ENCODE measurements around the gene NOS1AP. TPM values are rescaled to one million over a fixed set of nuclear protein-coding genes. Genes with fewer than 3 reads are reported as not detected.
"Not testable (repeated sequence)": the region's sequence is repeated elsewhere in the genome, so short reads cannot be mapped to it uniquely, and the experiment has no call there.

The NOS1AP gene
- total RNA-seq, 1 experiment from 2014 or later = 5.3 TPM

DNA sequence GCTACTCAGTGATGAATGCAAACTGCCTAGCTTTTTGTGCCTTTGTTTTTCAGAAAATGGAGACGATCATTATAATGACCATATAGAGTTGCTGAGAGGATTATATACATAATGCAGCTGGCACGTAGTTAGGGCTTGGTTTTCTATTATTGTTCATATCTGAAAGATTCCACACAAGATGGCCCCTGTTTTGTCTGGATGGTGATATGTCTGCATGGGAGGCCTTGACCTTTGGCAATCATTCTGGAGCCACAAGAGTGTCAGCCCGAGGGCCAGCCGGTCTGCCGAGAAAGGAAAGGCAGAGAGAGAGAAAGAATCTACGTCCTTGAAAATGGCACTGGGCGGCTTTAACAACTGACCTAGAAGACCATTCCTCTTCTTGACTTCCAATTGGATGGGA, 348.2 kb downstream of the NOS1AP start:
- Histone ChIP-seq H2AFZ (ENCODE audit: low read depth, low read length, poor library complexity, severe bottlenecking) (no peak overlapping the region), H3K36me3 (ENCODE audit: control insufficient read depth in 1 of 2, insufficient read depth in 2 of 2, low read length in 2 of 2) (no peaks in the 10 kb centered on the region), H3K9ac (ENCODE audit: low read length) (no peak overlapping the region), H3K4me2 (ENCODE audit: low read length) (no peak overlapping the region), H3K4me3 (replicated peaks in 1 of 2; ENCODE audit: low read depth in 1 of 2, low read length in 2 of 2) (no peak overlapping the region), H3K4me1 (ENCODE audit: control insufficient read depth in 1 of 2, insufficient read depth in 2 of 2, low read length in 2 of 2) (peaks cover 28 to 36% of the 10 kb centered on the region in 2 experiments; a peak in 3 of 4 replicates), H3K79me2 (ENCODE audit: insufficient read depth, low read length) (no peaks in the 10 kb centered on the region), H3K27ac (ENCODE audit: low read depth, low read length) (no peak overlapping the region), H4K20me1 (ENCODE audit: insufficient read depth) (no peaks in the 10 kb centered on the region), H3K9me3 (ENCODE audit: control insufficient read depth in 1 of 2, insufficient read depth in 1 of 2, low read depth in 1 of 2, low read length in 2 of 2) (no peaks in the 10 kb centered on the region), H3K9me2 (ENCODE audit: insufficient read depth) (no peaks in the 10 kb centered on the region), H3K27me3 (ENCODE audit: insufficient read depth, low read length) (no peaks in the 10 kb centered on the region)
- no TSS peak for BruUV-seq (replicated peaks)
- no peak for ATAC-seq
- ChIA-PET POLR2A (no interaction called here), CTCF (no interaction called here), RAD21 (ENCODE audit: low non-redundant PET in 1 of 2, low total read pairs in 2 of 2, uncharacterized antibody in 2 of 2, unreplicated experiment in 2 of 2) (no interaction called here)
- TF ChIP-seq JUND (IDR thresholded peaks at IDR 0.05) = no peak
- intact Hi-C loops (cut with micrococcal nuclease) = no loop called here
- DNase-seq (ENCODE audit: low read depth, low spot score) = no peak

DNA sequence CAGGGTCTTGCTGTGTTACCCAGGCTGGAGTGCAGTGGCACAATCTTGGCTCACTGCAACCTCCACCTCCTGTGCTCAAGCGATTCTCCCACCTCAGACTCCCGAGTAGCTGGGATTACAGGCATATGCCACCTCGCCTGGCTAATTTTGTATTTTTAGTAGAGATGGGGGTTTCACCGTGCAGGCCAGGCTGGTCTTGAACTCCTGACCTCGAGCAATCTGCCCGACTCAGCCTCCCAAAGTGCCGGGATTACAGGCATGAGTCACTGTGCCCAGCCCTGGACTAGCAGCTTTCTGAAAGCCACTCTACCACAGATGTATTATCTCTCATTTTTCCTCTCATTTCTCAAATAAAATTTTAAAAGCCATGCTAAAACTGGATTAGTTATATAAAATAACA, 349.1 kb downstream of the NOS1AP start:
- DNase-seq (ENCODE audit: low read depth, low spot score); H3K4me3 ChIP-seq (replicated peaks in 1 of 2; ENCODE audit: low read depth in 1 of 2, low read length in 2 of 2); H3K9ac ChIP-seq (ENCODE audit: low read length); H3K27me3 ChIP-seq (ENCODE audit: insufficient read depth, low read length); CTCF ChIA-PET; H3K36me3 ChIP-seq (ENCODE audit: control insufficient read depth in 1 of 2, insufficient read depth in 2 of 2, low read length in 2 of 2); H3K27ac ChIP-seq (ENCODE audit: low read depth, low read length); RAD21 ChIA-PET (ENCODE audit: low non-redundant PET in 1 of 2, low total read pairs in 2 of 2, uncharacterized antibody in 2 of 2, unreplicated experiment in 2 of 2); intact Hi-C loops (cut with micrococcal nuclease); H3K9me3 ChIP-seq (ENCODE audit: control insufficient read depth in 1 of 2, insufficient read depth in 1 of 2, low read depth in 1 of 2, low read length in 2 of 2); POLR2A ChIA-PET; BruUV-seq (replicated peaks); H4K20me1 ChIP-seq (ENCODE audit: insufficient read depth); H3K9me2 ChIP-seq (ENCODE audit: insufficient read depth); H3K79me2 ChIP-seq (ENCODE audit: insufficient read depth, low read length): not testable (repeated sequence)
- peak; percentile 67 for ATAC-seq
- Histone ChIP-seq H3K4me2 (ENCODE audit: low read length) (peak overlapping the region; percentile 51), H3K4me1 (ENCODE audit: control insufficient read depth in 1 of 2, insufficient read depth in 2 of 2, low read length in 2 of 2) (peaks cover 28 to 36% of the 10 kb centered on the region in 2 experiments; a peak in 3 of 4 replicates), H2AFZ (ENCODE audit: low read depth, low read length, poor library complexity, severe bottlenecking) (peak overlapping the region; percentile 89)
- TF ChIP-seq CBX3 (IDR thresholded peaks at IDR 0.05; ENCODE audit: low read depth) (peak; percentile 60; the same call in 1 of the 2 replicates), FOSL1 (IDR thresholded peaks at IDR 0.05; ENCODE audit: low read depth) (peak; percentile 47)

- RAD21 ChIA-PET (ENCODE audit: low non-redundant PET in 1 of 2, low total read pairs in 2 of 2, uncharacterized antibody in 2 of 2, unreplicated experiment in 2 of 2); intact Hi-C loops (cut with micrococcal nuclease); H4K20me1 ChIP-seq (ENCODE audit: insufficient read depth); H3K9me2 ChIP-seq (ENCODE audit: insufficient read depth); BruUV-seq (replicated peaks); H3K9me3 ChIP-seq (ENCODE audit: control insufficient read depth in 1 of 2, insufficient read depth in 1 of 2, low read depth in 1 of 2, low read length in 2 of 2); H3K36me3 ChIP-seq (ENCODE audit: control insufficient read depth in 1 of 2, insufficient read depth in 2 of 2, low read length in 2 of 2); H3K9ac ChIP-seq (ENCODE audit: low read length); POLR2A ChIA-PET; H3K79me2 ChIP-seq (ENCODE audit: insufficient read depth, low read length); H3K27me3 ChIP-seq (ENCODE audit: insufficient read depth, low read length): not testable (repeated sequence)
- peaks cover 28 to 36% of the 10 kb centered on the region in 2 experiments; a peak in 3 of 4 replicates for H3K4me1 ChIP-seq (ENCODE audit: control insufficient read depth in 1 of 2, insufficient read depth in 2 of 2, low read length in 2 of 2)
- H3K4me2 ChIP-seq (ENCODE audit: low read length) = peak overlapping the region; percentile 51
- 0 out of 4 replicates have a peak overlapping the region, but pooled peaks of 1 of the 2 experiments have one; percentile 8 for H3K4me3 ChIP-seq (replicated peaks in 1 of 2; ENCODE audit: low read depth in 1 of 2, low read length in 2 of 2)
- peak overlapping the region; percentile 89 for H2AFZ ChIP-seq (ENCODE audit: low read depth, low read length, poor library complexity, severe bottlenecking)
- CTCF ChIA-PET = interaction anchor here (1.3 kb wide), 1 partner anchor 363 kb away, joined by 3 read pairs; no protein-coding TSS in a partner anchor
- ATAC-seq = peak; percentile 79
- H3K27ac ChIP-seq (ENCODE audit: low read depth, low read length) = peak overlapping the region; percentile 16; the same call in 1 of the 2 replicates
- DNase-seq (ENCODE audit: low read depth, low spot score) = peak; percentile 50
These were observed 350.0 kb downstream of the NOS1AP start for GRCh38 chr1:162419450-162419931.

MicroRNAs within 50 kb of the gene (microRNA counts, 767-probe panel; counts per million panel counts)
- microRNA hsa-miR-556-3p (not detected), microRNA hsa-miR-556-5p (not detected)

Small RNAs within 50 kb of the gene (microRNA-seq; reads per million reads assigned to microRNA genes)
- not detected for gene MIR4654 (ENCODE audit: borderline number of aligned reads)
- gene MIR556 (ENCODE audit: borderline number of aligned reads) = 75.3 reads per million, percentile 59 among the genes with 10 or more reads in this experiment

Other genes with a start within 250 kb of the NOS1AP start
- gene OLFML2B, start 45.8 kb upstream of the NOS1AP start, total RNA-seq (2021; ENCODE audit: unreplicated experiment) = 1.3 TPM